ENCODE data around the gene MAGEA11.
"Not testable (repeated sequence)": the region's sequence is repeated elsewhere in the genome, so short reads cannot be mapped to it uniquely, and the experiment has no call there.

The MAGEA11 gene

GRCh38 chrX:149718757-149719156, 6.9 kb downstream of the MAGEA11 start:
- no peak for DNase-seq

GRCh38 chrX:149720021-149720689, 8.3 kb downstream of the MAGEA11 start:
- no peak for DNase-seq

- not testable (repeated sequence) for DNase-seq
Observed at GRCh38 chrX:149721241-149721640, 9.4 kb downstream of the MAGEA11 start.

GRCh38 chrX:149721778-149722177, 9.9 kb downstream of the MAGEA11 start:
- no peak for DNase-seq

GRCh38 chrX:149723583-149724118, 11.8 kb downstream of the MAGEA11 start:
- DNase-seq: not testable (repeated sequence)

GRCh38 chrX:149727308-149727707, 15.4 kb downstream of the MAGEA11 start:
- not testable (repeated sequence) for DNase-seq

- DNase-seq: not testable (repeated sequence)
Observed at GRCh38 chrX:149742269-149742668, 30.4 kb downstream of the MAGEA11 start.

- not testable (repeated sequence) for DNase-seq
Observed at GRCh38 chrX:149746390-149747007, 34.6 kb downstream of the MAGEA11 start.

GRCh38 chrX:149757206-149758067, 45.6 kb downstream of the MAGEA11 start:
- no peak for DNase-seq

GRCh38 chrX:149758068-149758714, 46.3 kb downstream of the MAGEA11 start:
- DNase-seq: no peak

- not testable (repeated sequence) for DNase-seq
Observed at GRCh38 chrX:149758715-149759078, 46.8 kb downstream of the MAGEA11 start.

GRCh38 chrX:149759824-149760223, 48.0 kb downstream of the MAGEA11 start:
- no peak for DNase-seq

GRCh38 chrX:149760965-149761364, 49.1 kb downstream of the MAGEA11 start:
- DNase-seq: no peak

- DNase-seq: not testable (repeated sequence)
Observed at GRCh38 chrX:149761858-149762674, 50.2 kb downstream of the MAGEA11 start.

GRCh38 chrX:149762696-149763614, 51.1 kb downstream of the MAGEA11 start:
- DNase-seq: no peak
